Measurements from ENCODE around the gene PTPRN2.

GRCh38 chr7:158405324-158405723 lies 182.3 kb downstream of the PTPRN2 start:
- TF ChIP-seq CTCF (IDR thresholded peaks at IDR 0.05), result no peak
- no peak for TF ChIP-seq ZFX (IDR thresholded peaks at IDR 0.05; ENCODE audit: borderline replicate concordance)
